WTC11 (cell line): Measurements from ENCODE around the gene PDK2. TPM values are rescaled to one million over a fixed set of nuclear protein-coding genes. Genes with fewer than 3 reads are reported as not detected.

Experiments
- ATAC-seq: fragments of 200-7000 bp; cut with Tn5 transposase; 2 replicates; pipeline ENCODE4 v1.10.0; 2021; ENCODE audit warnings: mild to moderate bottlenecking, moderate library complexity
- CTCF ChIA-PET: fragments of 300-600 bp; sonication (Branson Sonifier 250); formaldehyde crosslinking; loops from one replicate; lab custom pipeline; 2021; ENCODE audit warnings: antibody characterized with exemption; lab: Charles Lee
- POLR2A ChIA-PET: fragments of 350-600 bp; sonication (Branson Sonifier 250); formaldehyde crosslinking; loops from one replicate; lab custom pipeline; 2021; ENCODE audit warnings: antibody characterized with exemption; lab: Charles Lee
- DNase-seq: peaks from one replicate; pipeline ENCODE4 v3.0.0; 2021; ENCODE audit warnings: low spot score
- H3K27ac Mint-ChIP-seq: 2 replicates; pipeline ENCODE4 v1.8.0; 2021; ENCODE audit warnings: mixed read lengths
- H3K27me3 Mint-ChIP-seq: 2 replicates; pipeline ENCODE4 v1.8.0; 2021; ENCODE audit warnings: low read depth, mild to moderate bottlenecking, moderate library complexity, mixed read lengths
- H3K36me3 Mint-ChIP-seq: 2 replicates; pipeline ENCODE4 v1.8.0; 2021; ENCODE audit warnings: mixed read lengths
- H3K4me1 Mint-ChIP-seq: 2 replicates; pipeline ENCODE4 v1.8.0; 2022; ENCODE audit warnings: mixed read lengths
- H3K4me3 Mint-ChIP-seq: 2 replicates; pipeline ENCODE4 v1.8.0; 2021; ENCODE audit warnings: mild to moderate bottlenecking, moderate library complexity, mixed read lengths
- H3K9me3 Mint-ChIP-seq: 2 replicates; pipeline ENCODE4 v1.8.0; 2021; ENCODE audit warnings: mixed read lengths
- CBFB ChIP-seq: sonication (generic); formaldehyde crosslinking; IDR thresholded peaks from 2 replicates; pipeline ENCODE4 v1.8.1; 2022; ENCODE audit warnings: mild to moderate bottlenecking, low read depth, missing genetic modification reagents
- EMX1 ChIP-seq: fragments of 250-450 bp; sonication (Bioruptor Pico); IDR thresholded peaks from 2 replicates; pipeline ENCODE4 v1.8.0; 2021; ENCODE audit warnings: mild to moderate bottlenecking
- JUN ChIP-seq: sonication (generic); formaldehyde crosslinking; IDR thresholded peaks from 2 replicates; pipeline ENCODE4 v1.8.0; 2023; ENCODE audit warnings: mild to moderate bottlenecking, missing genetic modification reagents
- PRRX2 ChIP-seq: fragments of 250-450 bp; sonication (Bioruptor Pico); IDR thresholded peaks from 2 replicates; pipeline ENCODE4 v1.8.0; 2021; ENCODE audit warnings: mild to moderate bottlenecking
- STAT6 ChIP-seq: sonication (generic); formaldehyde crosslinking; conservative IDR thresholded peaks from 2 replicates; pipeline ENCODE4 v1.8.1; 2023; ENCODE audit warnings: mild to moderate bottlenecking, low read depth, missing genetic modification reagents, moderate library complexity
- ZNF138 ChIP-seq: sonication (generic); formaldehyde crosslinking; conservative IDR thresholded peaks from 2 replicates; pipeline ENCODE4 v1.8.1; 2022; ENCODE audit warnings: mild to moderate bottlenecking, moderate library complexity, missing genetic modification reagents
- ZNF281 ChIP-seq: sonication (generic); formaldehyde crosslinking; IDR thresholded peaks from 2 replicates; pipeline ENCODE4 v1.8.0; 2023; ENCODE audit warnings: mild to moderate bottlenecking, missing genetic modification reagents
- ZNF317 ChIP-seq: sonication (generic); formaldehyde crosslinking; IDR thresholded peaks from 2 replicates; pipeline ENCODE4 v1.8.1; 2023; ENCODE audit warnings: low read depth, mild to moderate bottlenecking, moderate library complexity, missing genetic modification reagents, borderline replicate concordance
- ZNF423 ChIP-seq: fragments of 250-450 bp; sonication (Bioruptor Pico); IDR thresholded peaks from 2 replicates; pipeline ENCODE4 v2.1.2; 2022; ENCODE audit warnings: mild to moderate bottlenecking, moderate library complexity
- total RNA-seq: library from RNA; stranded (reverse); gene quantifications from 3 replicates; pipeline ENCODE4 v1.2.3, GENCODE V29; 2021
- TF ChIP-seq, protein P1 (sequence below): sonication (generic); formaldehyde crosslinking; IDR thresholded peaks from 2 replicates; pipeline ENCODE4 v1.8.1; 2023; ENCODE audit warnings: mild to moderate bottlenecking, moderate library complexity, missing genetic modification reagents
- TF ChIP-seq, protein P2 (sequence below): fragments of 200-600 bp; IDR thresholded peaks from 2 replicates; pipeline ENCODE4 v1.8.0; 2022; ENCODE audit warnings: antibody characterized with exemption
- TF ChIP-seq, protein P3 (sequence below): sonication (generic); formaldehyde crosslinking; IDR thresholded peaks from 2 replicates; pipeline ENCODE4 v1.8.1; 2022; ENCODE audit warnings: mild to moderate bottlenecking, missing genetic modification reagents, moderate library complexity, borderline replicate concordance

The PDK2 gene
- total RNA-seq, 1 experiment from 2014 or later = 16.6 TPM

- H3K27ac Mint-ChIP-seq = no peak overlapping the region
- no peak for DNase-seq
- TF ChIP-seq ZNF281 = no peak
- H3K4me1 Mint-ChIP-seq = peaks cover 33% of the 10 kb centered on the region
- H3K27me3 Mint-ChIP-seq = peaks cover 20% of the 10 kb centered on the region
- CTCF ChIA-PET = interaction anchor here (1.0 to 1.9 kb wide), 4 partner anchors 11 to 43 kb away, joined by 5 to 10 read pairs (median 7); no protein-coding TSS in a partner anchor
- H3K4me3 Mint-ChIP-seq = no peak overlapping the region; the same call in 1 of the 2 replicates
- POLR2A ChIA-PET = no interaction called here
- H3K36me3 Mint-ChIP-seq = peaks cover 16% of the 10 kb centered on the region
- ATAC-seq = no peak; the same call in 1 of the 2 replicates
- no peaks in the 10 kb centered on the region for H3K9me3 Mint-ChIP-seq
Observed at GRCh38 chr17:50134206-50135110, 39.3 kb downstream of the PDK2 start.

GRCh38 chr17:50135316-50136095 is 40.4 kb downstream of the PDK2 start:
- no peak for ATAC-seq
- H3K4me3 Mint-ChIP-seq = no peak overlapping the region
- TF ChIP-seq, protein P1, sequence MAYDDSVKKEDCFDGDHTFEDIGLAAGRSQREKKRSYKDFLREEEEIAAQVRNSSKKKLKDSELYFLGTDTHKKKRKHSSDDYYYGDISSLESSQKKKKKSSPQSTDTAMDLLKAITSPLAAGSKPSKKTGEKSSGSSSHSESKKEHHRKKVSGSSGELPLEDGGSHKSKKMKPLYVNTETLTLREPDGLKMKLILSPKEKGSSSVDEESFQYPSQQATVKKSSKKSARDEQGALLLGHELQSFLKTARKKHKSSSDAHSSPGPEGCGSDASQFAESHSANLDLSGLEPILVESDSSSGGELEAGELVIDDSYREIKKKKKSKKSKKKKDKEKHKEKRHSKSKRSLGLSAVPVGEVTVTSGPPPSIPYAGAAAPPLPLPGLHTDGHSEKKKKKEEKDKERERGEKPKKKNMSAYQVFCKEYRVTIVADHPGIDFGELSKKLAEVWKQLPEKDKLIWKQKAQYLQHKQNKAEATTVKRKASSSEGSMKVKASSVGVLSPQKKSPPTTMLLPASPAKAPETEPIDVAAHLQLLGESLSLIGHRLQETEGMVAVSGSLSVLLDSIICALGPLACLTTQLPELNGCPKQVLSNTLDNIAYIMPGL (CRISPR knock-in tag) = no peak
- no peak for TF ChIP-seq EMX1
- TF ChIP-seq, all 79 proteins: peak for 0
- Mint-ChIP-seq H3K9me3 (no peaks in the 10 kb centered on the region), H3K4me1 (peaks cover 39% of the 10 kb centered on the region), H3K36me3 (peaks cover 24% of the 10 kb centered on the region), H3K27ac (no peak overlapping the region), H3K27me3 (peaks cover 19% of the 10 kb centered on the region)
- POLR2A ChIA-PET = no interaction called here
- DNase-seq = no peak
- CTCF ChIA-PET = interaction anchor here (1.0 to 1.9 kb wide), 6 partner anchors 10 to 41 kb away, joined by 3 to 10 read pairs (median 6); no protein-coding TSS in a partner anchor

- ATAC-seq (no peak), DNase-seq (no peak)
- ChIA-PET POLR2A (no interaction called here), CTCF (interaction anchor here (0.7 to 1.9 kb wide), 9 partner anchors 10 to 261 kb away, joined by 3 to 10 read pairs (median 4); partner anchors contain the start of gene LRRC59)
- H3K36me3 Mint-ChIP-seq = peaks cover 27% of the 10 kb centered on the region
- H3K9me3 Mint-ChIP-seq = no peaks in the 10 kb centered on the region
- TF ChIP-seq CBFB (CRISPR knock-in tag) (no peak), ZNF423 (no peak), PRRX2 (CRISPR knock-in tag) (no peak), ZNF138 (CRISPR knock-in tag) (no peak), STAT6 (CRISPR knock-in tag) (no peak), JUN (CRISPR knock-in tag) (no peak), ZNF317 (CRISPR knock-in tag) (no peak)
- TF ChIP-seq, protein P2, sequence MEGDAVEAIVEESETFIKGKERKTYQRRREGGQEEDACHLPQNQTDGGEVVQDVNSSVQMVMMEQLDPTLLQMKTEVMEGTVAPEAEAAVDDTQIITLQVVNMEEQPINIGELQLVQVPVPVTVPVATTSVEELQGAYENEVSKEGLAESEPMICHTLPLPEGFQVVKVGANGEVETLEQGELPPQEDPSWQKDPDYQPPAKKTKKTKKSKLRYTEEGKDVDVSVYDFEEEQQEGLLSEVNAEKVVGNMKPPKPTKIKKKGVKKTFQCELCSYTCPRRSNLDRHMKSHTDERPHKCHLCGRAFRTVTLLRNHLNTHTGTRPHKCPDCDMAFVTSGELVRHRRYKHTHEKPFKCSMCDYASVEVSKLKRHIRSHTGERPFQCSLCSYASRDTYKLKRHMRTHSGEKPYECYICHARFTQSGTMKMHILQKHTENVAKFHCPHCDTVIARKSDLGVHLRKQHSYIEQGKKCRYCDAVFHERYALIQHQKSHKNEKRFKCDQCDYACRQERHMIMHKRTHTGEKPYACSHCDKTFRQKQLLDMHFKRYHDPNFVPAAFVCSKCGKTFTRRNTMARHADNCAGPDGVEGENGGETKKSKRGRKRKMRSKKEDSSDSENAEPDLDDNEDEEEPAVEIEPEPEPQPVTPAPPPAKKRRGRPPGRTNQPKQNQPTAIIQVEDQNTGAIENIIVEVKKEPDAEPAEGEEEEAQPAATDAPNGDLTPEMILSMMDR = no peak
- TF ChIP-seq, protein P3, sequence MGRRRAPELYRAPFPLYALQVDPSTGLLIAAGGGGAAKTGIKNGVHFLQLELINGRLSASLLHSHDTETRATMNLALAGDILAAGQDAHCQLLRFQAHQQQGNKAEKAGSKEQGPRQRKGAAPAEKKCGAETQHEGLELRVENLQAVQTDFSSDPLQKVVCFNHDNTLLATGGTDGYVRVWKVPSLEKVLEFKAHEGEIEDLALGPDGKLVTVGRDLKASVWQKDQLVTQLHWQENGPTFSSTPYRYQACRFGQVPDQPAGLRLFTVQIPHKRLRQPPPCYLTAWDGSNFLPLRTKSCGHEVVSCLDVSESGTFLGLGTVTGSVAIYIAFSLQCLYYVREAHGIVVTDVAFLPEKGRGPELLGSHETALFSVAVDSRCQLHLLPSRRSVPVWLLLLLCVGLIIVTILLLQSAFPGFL (CRISPR knock-in tag) = no peak
- peaks cover 32% of the 10 kb centered on the region for H3K4me1 Mint-ChIP-seq
- no peak overlapping the region for H3K4me3 Mint-ChIP-seq
- H3K27ac Mint-ChIP-seq = no peak overlapping the region
- H3K27me3 Mint-ChIP-seq = peaks cover 12% of the 10 kb centered on the region
Observed at GRCh38 chr17:50136096-50136687, 41.0 kb downstream of the PDK2 start.
